Vagina (tissue), 2 donors: ENCODE results near the gene HELZ. TPM values are rescaled to one million over a fixed set of nuclear protein-coding genes. Genes with fewer than 3 reads are reported as not detected.
"Not testable (repeated sequence)": the region's sequence is repeated elsewhere in the genome, so short reads cannot be mapped to it uniquely, and the experiment has no call there.

Experiments used
- DNase-seq, 2 donors: peaks; one replicate each; pipeline ENCODE4 v3.0.0-alpha.2; 2017; ENCODE audit errors: extremely low spot score in 2 of 2
- H3K27ac ChIP-seq: fragments of 200-600 bp; sonication (generic); one replicate; pipeline ENCODE4 v1.5.1; 2019
- H3K27me3 ChIP-seq: fragments of 200-600 bp; sonication (generic); one replicate; pipeline ENCODE4 v1.5.1; 2019
- H3K36me3 ChIP-seq, 2 donors: fragments of 200-600 bp; sonication (generic); one replicate each; pipeline ENCODE4 v1.5.1; 2017 to 2019
- H3K4me1 ChIP-seq: fragments of 200-600 bp; sonication (generic); one replicate; pipeline ENCODE4 v1.5.1; 2019
- H3K4me3 ChIP-seq, 2 donors: fragments of 200-600 bp; sonication (generic); 1 replicate in 1 of 2; 2 replicates in 1 of 2; pipeline ENCODE4 v1.5.1; 2016 to 2019
- H3K9me3 ChIP-seq: fragments of 200-600 bp; sonication (generic); one replicate; pipeline ENCODE4 v1.5.1; 2019
- CTCF ChIP-seq, 3 experiments: fragments of 450-650 bp in 2 of 3; fragments of 200-600 bp in 1 of 3; sonication (generic) in 1 of 3; IDR thresholded peaks; one replicate each; pipeline ENCODE4 v1.5.1; 2017 to 2019; ENCODE audit warnings: antibody characterized with exemption in 3 of 3, mild to moderate bottlenecking in 2 of 3, moderate library complexity in 2 of 3
- POLR2A ChIP-seq, 2 donors: fragments of 450-650 bp; IDR thresholded peaks; one replicate each; pipeline ENCODE4 v1.6.1; 2017; ENCODE audit warnings: antibody characterized with exemption in 2 of 2, mild to moderate bottlenecking in 2 of 2, moderate library complexity in 2 of 2
- POLR2AphosphoS5 ChIP-seq, 2 donors: sonication (generic); formaldehyde crosslinking; IDR thresholded peaks; one replicate each; pipeline ENCODE4 v1.9.0; 2017; ENCODE audit warnings: antibody characterized with exemption in 2 of 2, mild to moderate bottlenecking in 2 of 2, low read depth in 1 of 2; ENCODE audit not compliant: insufficient read depth in 1 of 2
- intact Hi-C: fragments of 100-400 bp; cut with DNase I; formaldehyde crosslinking; loops from one replicate; pipeline ENCODE4 v1.15.1; 2023
- total RNA-seq: library from RNA; depleted of rRNA; stranded (reverse); fragments of >200 nt; gene quantifications from one replicate; pipeline ENCODE4 v1.2.3, GENCODE V29; 2016

Gene HELZ
- total RNA-seq, 1 donor from 2014 or later, result 31.4 TPM

GRCh38 chr17:67143318-67143717 is 101.7 kb downstream of the HELZ start:
- H3K4me3 ChIP-seq, result no peak overlapping the region
- no peaks in the 10 kb centered on the region for H3K27me3 ChIP-seq
- intact Hi-C loops, result no loop called here
- DNase-seq, result no peak
- no peak for TF ChIP-seq POLR2A (IDR thresholded peaks at IDR 0.05)
- TF ChIP-seq CTCF (IDR thresholded peaks at IDR 0.05), result no peak
- TF ChIP-seq POLR2AphosphoS5 (IDR thresholded peaks at IDR 0.05; ENCODE audit: insufficient read depth in 1 of 2, low read depth in 1 of 2), result no peak
- no peaks in the 10 kb centered on the region for H3K9me3 ChIP-seq
- no peak overlapping the region for H3K27ac ChIP-seq
- H3K36me3 ChIP-seq, result peaks cover 0 to 43% of the 10 kb centered on the region in 2 donors
- no peaks in the 10 kb centered on the region for H3K4me1 ChIP-seq

GRCh38 chr17:67142030-67142429 is 103.0 kb downstream of the HELZ start:
- H3K27ac ChIP-seq, H3K9me3 ChIP-seq, intact Hi-C loops, H3K27me3 ChIP-seq, DNase-seq, H3K4me3 ChIP-seq, H3K4me1 ChIP-seq: not testable (repeated sequence)
- H3K36me3 ChIP-seq, result peaks cover 0 to 31% of the 10 kb centered on the region in 2 donors

- H3K4me1 ChIP-seq, result no peaks in the 10 kb centered on the region
- DNase-seq, result no peak
- H3K27ac ChIP-seq, result no peak overlapping the region
- no peak for TF ChIP-seq POLR2AphosphoS5 (IDR thresholded peaks at IDR 0.05; ENCODE audit: insufficient read depth in 1 of 2, low read depth in 1 of 2)
- TF ChIP-seq CTCF (IDR thresholded peaks at IDR 0.05), result no peak
- no peak for TF ChIP-seq POLR2A (IDR thresholded peaks at IDR 0.05)
- peaks cover 0 to 30% of the 10 kb centered on the region in 2 donors for H3K36me3 ChIP-seq
- no peak overlapping the region for H3K4me3 ChIP-seq
- no peaks in the 10 kb centered on the region for H3K27me3 ChIP-seq
- no peaks in the 10 kb centered on the region for H3K9me3 ChIP-seq
- intact Hi-C loops, result no loop called here
These were observed 105.0 kb downstream of the HELZ start for GRCh38 chr17:67139784-67140665.

- no peak overlapping the region for H3K4me3 ChIP-seq
- no peaks in the 10 kb centered on the region for H3K4me1 ChIP-seq
- H3K9me3 ChIP-seq, result no peaks in the 10 kb centered on the region
- no peak for TF ChIP-seq POLR2AphosphoS5 (IDR thresholded peaks at IDR 0.05; ENCODE audit: insufficient read depth in 1 of 2, low read depth in 1 of 2)
- no peak for TF ChIP-seq CTCF (IDR thresholded peaks at IDR 0.05)
- H3K36me3 ChIP-seq, result peaks cover 0 to 23% of the 10 kb centered on the region in 2 donors
- H3K27me3 ChIP-seq, result no peaks in the 10 kb centered on the region
- no peak overlapping the region for H3K27ac ChIP-seq
- no peak for DNase-seq
- intact Hi-C loops, result no loop called here
These were observed 105.7 kb downstream of the HELZ start for GRCh38 chr17:67139289-67139688.

- H3K27ac ChIP-seq, result no peak overlapping the region
- TF ChIP-seq CTCF (IDR thresholded peaks at IDR 0.05), result no peak
- no peak for TF ChIP-seq POLR2A (IDR thresholded peaks at IDR 0.05)
- TF ChIP-seq POLR2AphosphoS5 (IDR thresholded peaks at IDR 0.05; ENCODE audit: insufficient read depth in 1 of 2, low read depth in 1 of 2), result no peak
- no peak for DNase-seq
- intact Hi-C loops, result no loop called here
- H3K9me3 ChIP-seq, result no peaks in the 10 kb centered on the region
- peaks cover 0 to 26% of the 10 kb centered on the region in 2 donors for H3K36me3 ChIP-seq
- H3K4me1 ChIP-seq, result no peaks in the 10 kb centered on the region
- H3K27me3 ChIP-seq, result no peaks in the 10 kb centered on the region
- no peak overlapping the region for H3K4me3 ChIP-seq
These were observed 106.6 kb downstream of the HELZ start for GRCh38 chr17:67138392-67138791.
